ENCODE data around the gene CRMP1. TPM values are rescaled to one million over a fixed set of nuclear protein-coding genes. Genes with fewer than 3 reads are reported as not detected.

The CRMP1 gene
- total and polyA plus RNA-seq, 2 donors (not counting 3 experiments of a cell fraction or from before 2014, with no cell fraction given): 0.06 TPM; not detected in 1

DNA sequence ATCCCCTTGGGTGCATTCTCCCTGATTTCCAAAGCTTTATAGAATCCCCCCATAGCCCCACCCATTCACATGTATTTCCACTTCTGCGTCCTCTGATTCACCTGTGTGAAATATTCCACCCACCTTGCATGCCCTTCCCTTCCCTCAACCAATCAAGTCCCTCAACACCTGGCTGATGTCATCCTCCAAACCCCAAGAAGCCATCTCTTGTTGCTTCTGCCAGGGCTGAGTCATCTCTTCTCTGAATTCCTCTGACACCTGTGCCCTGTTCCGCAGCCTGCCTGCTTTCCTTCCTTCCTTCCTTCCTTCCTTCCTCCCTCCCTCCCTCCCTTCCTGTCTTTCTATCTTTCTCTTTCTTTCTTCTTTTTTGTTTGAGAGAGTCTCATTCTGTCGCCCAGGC is 9.9 kb downstream of the CRMP1 start:
- Histone ChIP-seq H3K27me3 (ENCODE audit: control insufficient read depth in 2 of 2, insufficient read depth in 2 of 2, low read length in 2 of 2) (peaks cover 11 to 15% of the 10 kb centered on the region in 2 experiments), H3K4me1 (ENCODE audit: control insufficient read depth, extremely low read depth, insufficient read depth, low read length) (no peaks in the 10 kb centered on the region), H3K4me3 (replicated peaks in 1 of 3; ENCODE audit: insufficient read depth in 1 of 3, low read depth in 1 of 3, low read length in 3 of 3) (no peak overlapping the region), H4K20me1 (replicated peaks; ENCODE audit: control insufficient read depth, extremely low read depth, insufficient read depth, low read length) (no peaks in the 10 kb centered on the region), H2AFZ (ENCODE audit: low read depth, low read length) (no peak overlapping the region), H3K9me1 (replicated peaks; ENCODE audit: control insufficient read depth, extremely low read depth, insufficient read depth, low read length) (no peaks in the 10 kb centered on the region), H3K27ac (ENCODE audit: insufficient read depth, low read depth, low read length) (no peak overlapping the region), H3K36me3 (ENCODE audit: control insufficient read depth in 2 of 2, extremely low read depth in 1 of 2, insufficient read depth in 2 of 2, low read length in 2 of 2) (no peaks in the 10 kb centered on the region), H3K4me2 (ENCODE audit: insufficient read depth, low read length) (no peak overlapping the region), H3K9ac (replicated peaks; ENCODE audit: extremely low read depth, insufficient read depth, low read length) (no peak overlapping the region), H3K9me3 (replicated peaks; ENCODE audit: control insufficient read depth, insufficient read depth, low read length) (no peaks in the 10 kb centered on the region), H3K79me2 (ENCODE audit: control insufficient read depth, insufficient read depth, low read length) (no peaks in the 10 kb centered on the region)
- intact Hi-C loops (cut with micrococcal nuclease) (no loop called here), dilution Hi-C loops (cut with MboI; ENCODE audit: extremely low pct_ligation_motif_present, low sequenced_read_pairs) (no loop called here)
- DNase-seq (ENCODE audit: low read depth, low spot score) (no peak), FAIRE-seq (no peak)
- TF ChIP-seq POLR2AphosphoS5 (IDR thresholded peaks at IDR 0.05; ENCODE audit: insufficient read depth, low read depth, low read length): no peak
- TF ChIP-seq, protein P1, sequence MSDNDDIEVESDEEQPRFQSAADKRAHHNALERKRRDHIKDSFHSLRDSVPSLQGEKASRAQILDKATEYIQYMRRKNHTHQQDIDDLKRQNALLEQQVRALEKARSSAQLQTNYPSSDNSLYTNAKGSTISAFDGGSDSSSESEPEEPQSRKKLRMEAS (IDR thresholded peaks at IDR 0.05; ENCODE audit: insufficient read depth, insufficient read length): no peak
- ChIA-PET CTCF (no interaction called here), POLR2A (no interaction called here)
- no TSS peak for BruUV-seq (replicated peaks)

DNA sequence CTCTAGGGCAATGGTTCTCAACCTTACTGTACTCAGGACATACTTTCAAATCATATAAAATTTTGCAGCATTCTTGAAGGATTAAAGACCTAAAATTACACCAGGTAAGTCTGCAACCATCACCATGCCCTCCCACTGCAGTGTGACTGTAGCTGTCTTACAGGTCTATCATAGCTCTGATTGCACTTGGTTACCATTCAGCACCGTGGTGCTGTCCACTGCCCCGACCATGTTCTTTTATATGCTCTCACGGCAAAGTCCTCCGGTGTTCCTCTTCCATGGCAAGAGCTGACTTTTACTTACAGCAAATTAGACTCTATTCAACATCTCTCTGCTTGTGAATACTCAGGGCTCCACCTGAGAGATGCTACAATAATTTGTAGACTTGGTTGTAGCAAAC is 11.5 kb downstream of the CRMP1 start:
- TF ChIP-seq GATA2 (IDR thresholded peaks at IDR 0.05; ENCODE audit: insufficient read depth, insufficient read length, low read depth, low read length) (no peak), EZH2 (IDR thresholded peaks at IDR 0.05; ENCODE audit: borderline replicate concordance, low read depth, low read length, severe bottlenecking) (no peak)
- Histone ChIP-seq H3K36me3 (ENCODE audit: control insufficient read depth in 2 of 2, extremely low read depth in 1 of 2, insufficient read depth in 2 of 2, low read length in 2 of 2) (no peaks in the 10 kb centered on the region), H3K9ac (replicated peaks; ENCODE audit: extremely low read depth, insufficient read depth, low read length) (no peak overlapping the region), H4K20me1 (replicated peaks; ENCODE audit: control insufficient read depth, extremely low read depth, insufficient read depth, low read length) (no peaks in the 10 kb centered on the region), H3K27ac (ENCODE audit: insufficient read depth, low read depth, low read length) (no peak overlapping the region), H2AFZ (ENCODE audit: low read depth, low read length) (no peak overlapping the region), H3K9me1 (replicated peaks; ENCODE audit: control insufficient read depth, extremely low read depth, insufficient read depth, low read length) (no peaks in the 10 kb centered on the region), H3K4me3 (replicated peaks in 1 of 3; ENCODE audit: insufficient read depth in 1 of 3, low read depth in 1 of 3, low read length in 3 of 3) (no peak overlapping the region), H3K9me3 (replicated peaks; ENCODE audit: control insufficient read depth, insufficient read depth, low read length) (no peaks in the 10 kb centered on the region), H3K4me2 (ENCODE audit: insufficient read depth, low read length) (no peak overlapping the region), H3K4me1 (ENCODE audit: control insufficient read depth, extremely low read depth, insufficient read depth, low read length) (no peaks in the 10 kb centered on the region), H3K79me2 (ENCODE audit: control insufficient read depth, insufficient read depth, low read length) (no peaks in the 10 kb centered on the region), H3K27me3 (ENCODE audit: control insufficient read depth in 2 of 2, insufficient read depth in 2 of 2, low read length in 2 of 2) (peaks cover under 1 to 2% of the 10 kb centered on the region in 2 experiments)
- no peak for DNase-seq (ENCODE audit: low read depth, low spot score)
- POLR2A ChIA-PET: no interaction called here
- dilution Hi-C loops (cut with MboI; ENCODE audit: extremely low pct_ligation_motif_present, low sequenced_read_pairs): no loop called here
- intact Hi-C loops (cut with micrococcal nuclease): no loop called here
- no TSS peak for BruUV-seq (replicated peaks)
- FAIRE-seq: no peak
- CTCF ChIA-PET: no interaction called here
